OCI-LY7 (cell line): ENCODE measurements around the gene MAP2K5.

Source experiments
- CTCF ChIP-seq: fragments of 200-600 bp; sonication (generic); conservative IDR thresholded peaks from 2 replicates; pipeline ENCODE4 v1.5.1; 2014; ENCODE audit warnings: mild to moderate bottlenecking, antibody characterized with exemption, low read length, moderate library complexity, mixed read lengths
- EZH2phosphoT487 ChIP-seq: fragments of 200-600 bp; sonication (generic); IDR thresholded peaks from 2 replicates; pipeline ENCODE4 v1.6.1; 2018; ENCODE audit warnings: low read depth, borderline replicate concordance, mild to moderate bottlenecking, mixed run types, antibody characterized with exemption, low read length, moderate library complexity, mixed read lengths

- TF ChIP-seq CTCF: no peak
- TF ChIP-seq EZH2phosphoT487: no peak
These were observed 287.4 kb downstream of the MAP2K5 start for GRCh38 chr15:67829647-67830504.
